IMR-90 (cell line): ENCODE data around the gene ZNF497. TPM values are rescaled to one million over a fixed set of nuclear protein-coding genes. Genes with fewer than 3 reads are reported as not detected.

Experiments
- ATAC-seq: fragments of 200-7000 bp; cut with Tn5 transposase; 2 replicates; pipeline ENCODE4 v1.9.1; 2020; ENCODE audit warnings: low read depth, mild to moderate bottlenecking, moderate library complexity
- BruUV-seq: library from RNA; stranded (reverse); fragments of 400-500 nt; replicated peaks from 2 replicates; lab custom pipeline; 2021; lab: Mats Ljungman, UMichigan
- CTCF ChIA-PET: fragments of 300-600 bp; formaldehyde crosslinking; extraction: SDS; loops from one replicate; lab custom pipeline; 2021; ENCODE audit warnings: antibody characterized with exemption; lab: Yijun Ruan, JAX
- POLR2A ChIA-PET: fragments of 300-600 bp; sonication (Branson Sonifier 250); formaldehyde crosslinking; loops from one replicate; lab custom pipeline; 2022; ENCODE audit warnings: antibody characterized with exemption; ENCODE audit not compliant: unreplicated experiment; lab: Charles Lee
- DNase-seq: peaks from one replicate; pipeline ENCODE4 v3.0.0; 2013
- H2AFZ ChIP-seq: replicated peaks from 2 replicates; pipeline ENCODE3; 2013; ENCODE audit warnings: low read length, mild to moderate bottlenecking; ENCODE audit not compliant: poor library complexity
- H2AK5ac ChIP-seq: 2 replicates; pipeline ENCODE4 v1.6.1; 2013; ENCODE audit warnings: low read depth, low read length, inconsistent platforms
- H2AK9ac ChIP-seq: replicated peaks from 2 replicates; pipeline ENCODE3; 2013; ENCODE audit warnings: mild to moderate bottlenecking, low read depth, low read length, moderate library complexity; ENCODE audit not compliant: poor library complexity
- H2BK120ac ChIP-seq: 2 replicates; pipeline ENCODE4 v1.6.1; 2013; ENCODE audit warnings: low read depth, low read length, inconsistent platforms
- H2BK15ac ChIP-seq: 3 replicates; pipeline ENCODE4 v1.6.1; 2013; ENCODE audit warnings: low read depth, low read length, inconsistent platforms
- H2BK20ac ChIP-seq: 2 replicates; pipeline ENCODE4 v1.6.1; 2013; ENCODE audit warnings: low read depth, mild to moderate bottlenecking, inconsistent platforms, low read length, moderate library complexity
- H2BK5ac ChIP-seq: 2 replicates; pipeline ENCODE4 v1.6.1; 2013; ENCODE audit warnings: mild to moderate bottlenecking, low read depth, low read length, inconsistent platforms; ENCODE audit not compliant: poor library complexity, severe bottlenecking
- H3K14ac ChIP-seq: replicated peaks from 2 replicates; pipeline ENCODE4 v1.6.1; 2013; ENCODE audit warnings: low read depth, low read length, inconsistent platforms
- H3K18ac ChIP-seq: 2 replicates; pipeline ENCODE4 v1.6.1; 2013; ENCODE audit warnings: low read depth, low read length, control low read depth
- H3K23ac ChIP-seq: 2 replicates; pipeline ENCODE4 v1.6.1; 2013; ENCODE audit warnings: low read depth, low read length, inconsistent platforms
- H3K27ac ChIP-seq: 2 replicates; pipeline ENCODE4 v1.5.1; 2013; ENCODE audit warnings: mild to moderate bottlenecking, control low read depth, low read length; ENCODE audit not compliant: insufficient read depth
- H3K27me3 ChIP-seq: 2 replicates; pipeline ENCODE4 v1.6.1; 2013; ENCODE audit warnings: low read length; ENCODE audit not compliant: control insufficient read depth, insufficient read depth
- H3K36me3 ChIP-seq: 2 replicates; pipeline ENCODE4 v1.6.1; 2013; ENCODE audit warnings: low read length, mixed read lengths; ENCODE audit not compliant: control insufficient read depth, insufficient read depth
- H3K4ac ChIP-seq: 2 replicates; pipeline ENCODE4 v1.6.1; 2013; ENCODE audit warnings: low read depth, low read length, inconsistent platforms
- H3K4me1 ChIP-seq: 2 replicates; pipeline ENCODE4 v1.6.1; 2013; ENCODE audit warnings: low read length, mixed read lengths; ENCODE audit not compliant: control insufficient read depth, insufficient read depth
- H3K4me2 ChIP-seq: 2 replicates; pipeline ENCODE4 v1.6.1; 2013; ENCODE audit warnings: low read depth, mild to moderate bottlenecking, control low read depth, low read length, moderate library complexity
- H3K4me3 ChIP-seq: 2 replicates; pipeline ENCODE4 v1.5.1; 2013; ENCODE audit warnings: low read depth, mild to moderate bottlenecking, control low read depth, low read length, moderate library complexity; ENCODE audit not compliant: insufficient read depth
- H3K56ac ChIP-seq: 2 replicates; pipeline ENCODE4 v1.6.1; 2013; ENCODE audit warnings: low read length, inconsistent platforms; ENCODE audit not compliant: insufficient read depth; ENCODE audit errors: extremely low read depth
- H3K79me1 ChIP-seq, 2 experiments: 2 replicates each; pipeline ENCODE4 v1.6.1; 2013; ENCODE audit warnings: low read length in 2 of 2, inconsistent platforms in 1 of 2, low read depth in 1 of 2
- H3K9ac ChIP-seq: 2 replicates; pipeline ENCODE4 v1.6.1; 2013; ENCODE audit warnings: low read depth, low read length, control low read depth
- H3K9me1 ChIP-seq: 2 replicates; pipeline ENCODE4 v1.6.1; 2013; ENCODE audit warnings: low read length, inconsistent platforms; ENCODE audit not compliant: insufficient read depth
- H3K9me3 ChIP-seq: 2 replicates; pipeline ENCODE4 v1.6.1; 2013; ENCODE audit warnings: low read length; ENCODE audit not compliant: control insufficient read depth, insufficient read depth
- H4K20me1 ChIP-seq: 2 replicates; pipeline ENCODE4 v1.6.1; 2013; ENCODE audit warnings: low read length, inconsistent platforms; ENCODE audit not compliant: insufficient read depth
- H4K5ac ChIP-seq: 2 replicates; pipeline ENCODE4 v1.6.1; 2013; ENCODE audit warnings: mild to moderate bottlenecking, low read depth, low read length, control low read depth
- H4K8ac ChIP-seq, 2 experiments: 2 replicates each; pipeline ENCODE4 v1.6.1; 2013; ENCODE audit warnings: low read depth in 2 of 2, low read length in 2 of 2, control low read depth in 1 of 2, inconsistent platforms in 1 of 2
- H4K91ac ChIP-seq: 2 replicates; pipeline ENCODE4 v1.6.1; 2013; ENCODE audit warnings: low read depth, low read length, inconsistent platforms; ENCODE audit not compliant: insufficient read depth
- BHLHE40 ChIP-seq: fragments of 150-350 bp; IDR thresholded peaks from 2 replicates; pipeline ENCODE4 v1.6.1; 2016; ENCODE audit warnings: mild to moderate bottlenecking, low read depth, low read length
- FOS ChIP-seq: fragments of 150-350 bp; IDR thresholded peaks from 2 replicates; pipeline ENCODE4 v1.6.1; 2016; ENCODE audit warnings: low read depth, low read length
- MXI1 ChIP-seq: IDR thresholded peaks from 2 replicates; pipeline ENCODE4 v1.6.1; 2012; ENCODE audit warnings: low read depth, mild to moderate bottlenecking, low read length, moderate library complexity, borderline replicate concordance
- NFE2L2 ChIP-seq: fragments of 150-350 bp; IDR thresholded peaks from 2 replicates; pipeline ENCODE4 v1.6.1; 2016; ENCODE audit warnings: low read depth, mild to moderate bottlenecking, low read length
- RAD21 ChIP-seq: IDR thresholded peaks from 2 replicates; pipeline ENCODE4 v1.6.1; 2012; ENCODE audit warnings: low read length, improper control_type of control experiment
- RFX5 ChIP-seq: IDR thresholded peaks from 2 replicates; pipeline ENCODE4 v1.8.0; 2012; ENCODE audit warnings: low read depth, mild to moderate bottlenecking, low read length, moderate library complexity
- SMC3 ChIP-seq: fragments of 150-350 bp; IDR thresholded peaks from 2 replicates; pipeline ENCODE4 v1.6.1; 2016; ENCODE audit warnings: low read depth, mild to moderate bottlenecking, antibody characterized with exemption, low read length, moderate library complexity
- WGBS, 2 experiments: methylation state at CpG; one replicate each; pipeline versions ENCODE4 v1.1.5 to v1.1.7; 2013; ENCODE audit warnings: missing lambda C conversion rate in 2 of 2; ENCODE audit not compliant: insufficient read length in 1 of 2; ENCODE audit errors: extremely low coverage in 2 of 2; 5-methylcytosine and 5-hydroxymethylcytosine counted together
- dilution Hi-C: fragments of 300-500 bp; cut with HindIII; formaldehyde crosslinking; loops from one replicate; pipeline ENCODE4 v1.14.3; 2018; ENCODE audit warnings: low sequenced_read_pairs; ENCODE audit not compliant: unreplicated experiment
- in situ Hi-C: fragments of 300-500 bp; cut with MboI; formaldehyde crosslinking; loops from 3 replicates; pipeline ENCODE4 v1.14.3; 2019; ENCODE audit warnings: low sequenced_read_pairs, inconsistent platforms, mixed read lengths
- intact Hi-C: fragments of 100-400 bp; cut with micrococcal nuclease; formaldehyde crosslinking; loops from 2 replicates; pipeline ENCODE4 v1.10.0; 2022
- polyA plus RNA-seq, 3 experiments: library from polyadenylated mRNA; depleted of rRNA; stranded (reverse); fragments of >200 nt; gene quantifications; 2 replicates each; pipeline ENCODE4 v1.2.3, GENCODE V29; 2012; ENCODE audit warnings: low replicate concordance in 1 of 3
- total RNA-seq: library from RNA; depleted of rRNA; stranded (reverse); fragments of >200 nt; gene quantifications from 2 replicates; pipeline ENCODE4 v1.2.3, GENCODE V29; 2012

The ZNF497 gene
- total and polyA plus RNA-seq, 2 of the 4 experiments (the other 2 are of a cell fraction) = 0.18 to 0.24 TPM

DNA sequence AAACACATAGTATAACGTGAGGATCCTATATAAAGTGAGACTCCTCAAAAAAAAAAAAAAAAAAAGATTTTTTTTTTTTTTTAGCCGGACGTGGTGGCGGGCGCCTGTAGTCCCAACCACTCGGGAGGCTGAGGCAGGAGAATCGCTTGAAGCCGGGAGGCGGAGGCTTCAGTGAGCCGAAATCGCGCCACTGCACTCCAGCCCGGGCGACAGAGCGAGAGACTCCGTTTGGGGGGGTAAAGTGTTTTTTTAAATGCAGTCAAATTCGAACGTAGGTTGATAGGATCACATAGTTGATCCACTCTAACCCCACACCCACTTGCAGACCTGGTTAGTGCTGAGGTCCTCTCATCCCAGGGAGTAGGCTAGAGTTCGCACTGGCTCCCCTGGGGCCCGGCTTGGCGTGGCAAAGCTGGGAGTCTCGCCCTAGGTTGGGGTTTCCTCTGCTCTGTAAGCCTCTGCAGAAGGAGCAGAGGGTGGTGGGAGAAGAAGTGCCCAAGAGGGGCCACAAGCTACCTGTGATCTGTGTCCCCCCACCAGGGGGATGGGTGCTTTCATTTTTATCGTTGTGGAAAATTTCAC lies 39.4 kb upstream of the ZNF497 start:
- Histone ChIP-seq H2AK9ac (peak overlapping the region; percentile 52), H3K79me1 (peaks cover 7 to 18% of the 10 kb centered on the region in 2 experiments; a peak in 3 of 4 replicates), H3K9me1 (peaks cover 5% of the 10 kb centered on the region), H4K5ac (no peak overlapping the region), H3K4me1 (peaks cover 5% of the 10 kb centered on the region), H3K56ac (no peak overlapping the region), H3K4me2 (peak overlapping the region; percentile 81), H2BK15ac (no peak overlapping the region), H2AFZ (peak overlapping the region; percentile 71), H2BK20ac (no peak overlapping the region), H3K18ac (no peak overlapping the region), H3K36me3 (no peaks in the 10 kb centered on the region), H2BK5ac (no peak overlapping the region), H3K9me3 (no peaks in the 10 kb centered on the region), H2AK5ac (no peak overlapping the region), H3K4me3 (peak overlapping the region; percentile 66), H3K14ac (no peak overlapping the region), H3K23ac (no peak overlapping the region), H3K27ac (no peak overlapping the region), H2BK120ac (no peak overlapping the region), H3K9ac (no peak overlapping the region), H4K8ac (no peak overlapping the region), H3K27me3 (no peaks in the 10 kb centered on the region), H3K4ac (no peak overlapping the region), H4K91ac (no peak overlapping the region), H4K20me1 (no peaks in the 10 kb centered on the region; the same call in 1 of the 2 replicates)
- POLR2A ChIA-PET = no interaction called here
- in situ Hi-C loops = no loop called here
- no TSS peak for BruUV-seq
- no peak for DNase-seq
- intact Hi-C loops = no loop called here
- no CpG with 5 or more reads among the region's 23 CpGs for WGBS, 2 experiments
- CTCF ChIA-PET = no interaction called here
- dilution Hi-C loops = no loop called here
- ATAC-seq = no peak
- no peak for TF ChIP-seq NFE2L2
- TF ChIP-seq BHLHE40 = no peak
- no peak for TF ChIP-seq RAD21
- TF ChIP-seq MXI1 = no peak
- no peak for TF ChIP-seq FOS
- TF ChIP-seq RFX5 = no peak
- no peak for TF ChIP-seq SMC3
